Peyer's patch (tissue), 4 donors: ENCODE results near the gene SACM1L.

ENCODE experiments used
- CTCF ChIP-seq, 6 experiments: fragments of 450-650 bp in 4 of 6; fragments of 200-600 bp in 2 of 6; sonication (generic) in 1 of 6; IDR thresholded peaks; one replicate each; pipeline ENCODE4 v1.5.1; 2017 to 2019; ENCODE audit warnings: antibody characterized with exemption in 6 of 6, mild to moderate bottlenecking in 3 of 6, moderate library complexity in 1 of 6
- POLR2A ChIP-seq, 2 donors: fragments of 450-650 bp; IDR thresholded peaks; one replicate each; pipeline ENCODE4 v1.5.1; 2017; ENCODE audit warnings: antibody characterized with exemption in 2 of 2, mild to moderate bottlenecking in 2 of 2, moderate library complexity in 2 of 2

- no peak for TF ChIP-seq CTCF (IDR thresholded peaks at IDR 0.05)
- no peak for TF ChIP-seq POLR2A (IDR thresholded peaks at IDR 0.05)
These were observed 70.7 kb downstream of the SACM1L start for GRCh38 chr3:45759851-45760250.
